SHP77 treated with DMSO at 0.1 percent for 48 hours (cell line): ENCODE measurements around the gene ZNF784.

Experiments
- DNase-seq: peaks from one replicate; lab custom pipeline; 2025; lab: John Stamatoyannopoulos, UW

The ZNF784 gene

DNA sequence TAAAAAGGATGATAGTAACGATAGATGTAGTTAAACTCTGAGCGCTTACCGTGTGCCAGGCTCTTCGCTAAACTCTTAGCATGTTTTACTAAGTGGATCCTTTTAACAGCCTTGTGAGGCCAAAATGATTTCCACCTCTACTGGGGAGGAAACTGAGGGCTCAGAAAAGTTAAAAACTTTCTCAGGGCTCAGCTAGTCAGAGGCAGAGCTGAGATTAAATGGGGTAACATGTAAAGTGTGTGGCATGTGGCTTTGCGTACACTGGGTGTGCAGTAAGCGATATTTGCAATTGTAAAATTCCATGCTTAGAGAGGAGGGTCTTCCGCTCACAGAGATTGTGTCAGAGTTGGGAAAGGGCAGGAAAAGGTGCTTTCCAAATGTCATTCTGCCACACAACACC is 32.2 kb upstream of the ZNF784 start:
- no peak for DNase-seq

DNA sequence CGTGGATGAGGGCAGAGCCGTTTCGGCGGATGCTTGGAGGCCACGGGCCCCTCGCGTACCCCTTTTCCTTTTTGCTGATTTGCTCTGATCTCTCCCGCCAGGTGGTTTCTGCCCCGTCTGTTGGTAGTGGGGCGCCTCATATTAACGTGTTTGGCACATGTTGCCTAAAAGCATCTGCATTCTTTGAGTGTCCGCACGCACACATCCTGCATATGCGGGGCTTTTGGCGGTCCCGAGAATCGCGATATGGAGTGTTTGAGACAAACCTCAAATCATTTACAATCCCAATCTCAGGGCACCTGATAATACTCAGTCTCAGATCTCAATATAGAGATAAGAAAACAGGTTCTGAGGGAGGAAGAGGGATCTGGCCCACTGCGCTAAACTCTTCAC is 31.3 kb upstream of the ZNF784 start:
- no peak for DNase-seq

DNA sequence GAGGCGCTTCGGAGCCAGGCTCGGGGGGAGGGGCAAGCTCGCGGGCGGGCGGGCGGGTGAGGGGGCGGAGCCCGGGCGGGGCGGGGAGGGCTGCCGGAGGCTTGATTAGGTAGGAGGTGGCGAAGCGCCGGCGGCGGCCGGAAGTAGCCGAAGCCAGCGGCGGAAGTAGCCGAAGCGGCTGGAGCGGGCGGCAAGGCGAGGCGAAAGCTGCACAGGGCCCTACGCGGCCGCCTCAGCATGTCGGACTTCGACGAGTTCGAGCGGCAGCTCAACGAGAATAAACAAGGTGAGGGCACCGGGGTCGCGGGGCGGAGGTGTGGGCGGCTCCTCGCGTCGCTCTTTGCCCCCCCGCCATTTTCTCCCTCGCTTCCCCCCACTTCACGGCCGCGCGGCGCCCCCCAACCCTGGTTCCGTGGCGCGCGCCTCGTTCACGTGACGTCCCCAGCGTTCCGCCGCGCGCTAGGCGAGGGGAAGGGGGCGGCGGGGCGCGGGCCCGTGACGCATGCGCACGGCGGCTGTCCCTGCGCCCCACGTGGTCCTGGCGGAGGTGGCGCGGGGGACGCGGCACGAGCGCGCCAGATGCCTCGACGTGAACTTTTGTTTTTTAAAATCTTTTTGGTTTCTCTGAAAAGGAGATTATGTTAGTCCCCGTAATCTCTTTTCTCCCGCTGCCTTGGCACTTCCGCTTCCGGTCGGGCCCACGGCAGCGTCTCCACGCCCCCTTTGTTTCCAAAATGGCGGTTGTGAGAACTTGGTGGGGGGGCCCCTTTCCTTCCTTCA is 30.7 kb upstream of the ZNF784 start, which contains the start of gene U2AF2:
U2AF2 (plus strand) TSS at position 168 of the 780 bp plus-strand sequence; CDS start at position 238, 70 bp downstream.
- DNase-seq: peak; percentile 37

GRCh38 chr19:55654323-55654867 is 30.0 kb upstream of the ZNF784 start:
- DNase-seq: peak; percentile 84

GRCh38 chr19:55653651-55654322 is 29.4 kb upstream of the ZNF784 start:
- peak; percentile 98 for DNase-seq

DNA sequence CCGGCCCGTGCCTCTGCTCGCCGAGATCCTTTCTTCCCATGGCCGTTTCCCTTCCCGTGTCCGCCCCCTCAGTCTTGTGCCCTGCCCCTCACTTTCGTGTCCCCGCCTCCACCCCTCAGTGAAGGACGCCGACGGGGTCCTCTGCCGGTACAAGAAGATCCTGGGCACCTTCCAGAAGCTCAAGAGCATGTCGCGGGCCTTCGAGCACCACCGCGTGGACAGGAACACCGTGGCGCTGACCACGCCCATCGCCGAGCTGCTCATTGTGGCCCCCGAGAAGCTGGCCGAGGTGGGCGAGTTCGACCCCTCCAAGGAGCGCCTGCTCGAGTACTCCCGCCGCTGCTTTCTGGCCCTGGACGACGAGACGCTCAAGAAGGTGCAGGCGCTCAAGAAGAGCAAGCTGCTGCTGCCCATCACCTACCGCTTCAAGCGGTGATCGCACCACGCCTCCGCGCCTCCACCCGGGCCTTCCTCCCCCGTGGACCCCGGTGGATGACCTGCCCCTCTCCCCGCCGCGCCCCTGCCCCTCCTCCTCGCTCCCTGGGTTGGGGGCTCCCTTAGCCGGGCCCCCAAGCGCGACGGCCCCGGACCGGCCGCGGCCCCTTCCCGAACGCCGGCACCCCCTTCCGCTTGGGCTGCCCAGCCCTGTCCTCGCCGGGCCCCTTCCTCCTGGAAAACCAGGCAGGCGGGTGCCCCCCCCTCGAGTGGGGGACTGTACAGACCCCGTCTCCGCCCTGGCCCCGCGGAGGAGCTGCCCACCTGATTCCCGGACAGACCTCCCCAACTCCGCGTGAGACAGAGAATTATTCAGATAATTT is 28.2 kb upstream of the ZNF784 start:
- DNase-seq: no peak

DNA sequence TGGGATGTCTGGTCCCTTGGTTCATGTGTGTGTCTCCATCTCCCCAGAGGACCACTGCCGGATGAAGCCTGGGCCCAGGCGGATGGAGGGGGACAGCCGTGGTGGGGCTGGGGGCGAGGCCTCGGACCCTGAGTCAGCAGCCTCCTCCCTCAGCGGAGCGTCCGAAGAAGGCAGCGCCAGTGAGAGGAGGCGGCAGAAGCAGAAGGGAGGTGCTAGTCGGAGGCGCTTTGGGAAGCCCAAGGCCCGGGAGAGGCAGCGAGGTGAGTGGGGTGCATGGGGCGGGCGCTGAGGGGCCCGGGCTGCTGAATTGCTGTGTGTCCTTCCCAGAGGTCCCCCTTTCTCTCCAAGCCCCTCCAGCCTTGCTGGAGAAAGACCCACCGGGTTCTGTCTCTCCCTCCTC is 26.9 kb upstream of the ZNF784 start:
- no peak for DNase-seq

DNA sequence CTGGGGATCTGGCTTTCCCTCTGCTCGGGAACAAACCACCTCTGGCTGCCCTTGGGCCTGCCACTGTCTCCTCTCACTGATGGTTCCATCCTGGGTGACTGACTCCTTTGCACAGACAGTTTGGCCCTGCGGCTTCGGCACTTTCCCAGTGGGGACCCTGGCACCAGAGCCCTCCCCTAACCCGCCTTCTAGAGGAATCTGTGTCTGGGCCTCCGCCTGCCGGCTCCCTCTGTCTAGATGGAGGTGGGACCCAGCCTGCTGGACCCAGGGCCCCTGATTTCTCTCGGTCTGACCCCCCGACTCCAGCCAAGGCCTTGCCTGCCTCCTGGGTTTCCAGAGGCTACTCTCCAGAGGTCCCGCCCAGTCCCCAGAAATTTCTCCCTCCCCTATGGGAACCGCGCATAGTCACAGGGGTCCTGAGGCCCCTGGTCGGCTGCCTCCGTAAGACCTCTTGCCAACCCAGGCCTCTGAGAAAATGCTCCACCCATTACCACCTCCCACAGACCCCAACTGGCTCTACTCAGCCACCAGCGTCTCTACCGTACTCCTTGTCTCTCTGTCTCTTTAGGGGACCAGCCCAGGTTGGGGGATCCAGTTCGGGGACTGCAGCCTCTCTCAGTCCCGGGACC is 26.4 kb upstream of the ZNF784 start:
- no peak for DNase-seq

GRCh38 chr19:55650126-55650557 is 25.8 kb upstream of the ZNF784 start:
- no peak for DNase-seq

GRCh38 chr19:55649268-55650125 is 25.1 kb upstream of the ZNF784 start:
- no peak for DNase-seq

- no peak for DNase-seq
Measured at GRCh38 chr19:55648585-55649267, 24.4 kb upstream of the ZNF784 start.

GRCh38 chr19:55647732-55648584 is 23.6 kb upstream of the ZNF784 start, which contains the start of gene CCDC106:
Gene CCDC106 (plus strand): TSS chr19:55648212. CDS start chr19:55649047, 835 bp downstream.
- no peak for DNase-seq

GRCh38 chr19:55646889-55647731 is 22.7 kb upstream of the ZNF784 start:
- DNase-seq: no peak

GRCh38 chr19:55645512-55645881 is 21.1 kb upstream of the ZNF784 start:
- no peak for DNase-seq

GRCh38 chr19:55644842-55645511 is 20.6 kb upstream of the ZNF784 start:
- DNase-seq: no peak

DNA sequence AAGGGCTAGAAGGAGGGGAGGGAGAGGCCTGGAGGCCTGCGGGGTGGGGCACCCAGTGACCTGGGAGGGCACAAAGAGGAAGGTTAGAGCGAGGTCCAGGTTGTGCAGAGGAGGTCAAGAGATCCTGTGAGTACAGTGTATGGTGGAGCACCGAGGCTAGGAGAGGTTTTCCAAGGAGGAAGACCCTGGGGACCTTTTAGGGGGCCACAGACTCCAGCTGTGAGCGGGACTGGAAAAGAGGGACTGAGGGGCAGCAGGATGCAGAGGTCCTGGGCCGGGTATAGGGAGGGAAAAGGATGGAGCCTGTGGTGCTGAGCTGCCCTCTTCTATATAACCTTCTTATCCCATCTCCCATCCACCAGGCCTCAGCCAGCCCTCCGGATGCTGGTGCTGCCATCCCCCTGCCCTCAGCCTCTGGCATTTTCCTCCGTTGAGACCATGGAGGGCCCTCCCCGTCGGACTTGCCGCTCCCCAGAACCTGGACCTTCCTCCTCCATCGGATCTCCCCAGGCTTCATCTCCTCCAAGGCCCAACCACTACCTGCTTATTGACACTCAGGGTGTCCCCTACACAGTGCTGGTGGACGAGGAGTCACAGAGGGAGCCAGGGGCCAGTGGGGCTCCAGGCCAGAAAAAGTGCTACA is 19.9 kb upstream of the ZNF784 start:
- DNase-seq: no peak

- no peak for DNase-seq
Measured at GRCh38 chr19:55643887-55644176, 19.5 kb upstream of the ZNF784 start.
